GM12878 (cell line): ENCODE data around the gene TK2. TPM values are rescaled to one million over a fixed set of nuclear protein-coding genes. Genes with fewer than 3 reads are reported as not detected.

Experiments
- ATAC-seq: fragments of 200-7000 bp; cut with Tn5 transposase; 3 replicates; pipeline ENCODE4 v1.9.1; 2020; ENCODE audit warnings: mild to moderate bottlenecking, moderate library complexity
- BruUV-seq: library from RNA; stranded (reverse); fragments of 400-500 nt; replicated peaks from 2 replicates; lab custom pipeline; 2021; lab: Mats Ljungman, UMichigan
- CTCF ChIA-PET: fragments of 300-600 bp; sonication (Branson Sonifier 250); formaldehyde crosslinking; extraction: SDS; loops from one replicate; lab custom pipeline; 2021; ENCODE audit warnings: inconsistent platforms; lab: Yijun Ruan, JAX
- POLR2A ChIA-PET: fragments of 350-600 bp; formaldehyde crosslinking; extraction: SDS; loops from one replicate; lab custom pipeline; 2021; ENCODE audit warnings: inconsistent platforms; lab: Charles Lee
- RAD21 ChIA-PET: fragments of 300-600 bp; sonication (Branson Sonifier 250); formaldehyde crosslinking; loops from one replicate; lab custom pipeline; 2023; ENCODE audit warnings: antibody characterized with exemption; ENCODE audit not compliant: unreplicated experiment; lab: Charles Lee
- SMC1A ChIA-PET: fragments of 300-600 bp; sonication (Branson Sonifier 250); formaldehyde crosslinking; loops from one replicate; lab custom pipeline; 2023; ENCODE audit not compliant: unreplicated experiment, uncharacterized antibody; lab: Charles Lee
- DNase-seq: peaks from one replicate; pipeline ENCODE4 v3.0.0-alpha.2; 2011; ENCODE audit warnings: low read depth, low spot score
- FAIRE-seq: peaks from 3 replicates; lab custom pipeline; 2011; peaks lifted over from hg19 to GRCh38; lab: Jason Lieb, UNC
- H2AFZ ChIP-seq: 2 replicates; pipeline ENCODE4 v1.6.0; 2011; ENCODE audit warnings: low read depth, low read length, control low read depth; ENCODE audit not compliant: control insufficient read depth
- H3K27ac ChIP-seq: 2 replicates; pipeline ENCODE4 v1.5.1; 2011; ENCODE audit warnings: control low read depth; ENCODE audit not compliant: control insufficient read depth, insufficient read depth
- H3K27me3 ChIP-seq, 2 experiments: replicated peaks in 1 of 2; 2 replicates each; pipeline versions ENCODE4 v1.6.0 to v1.6.1; 2011; ENCODE audit warnings: low read length in 1 of 2; ENCODE audit not compliant: control insufficient read depth in 2 of 2, insufficient read depth in 2 of 2
- H3K36me3 ChIP-seq, 2 experiments: 2 replicates each; pipeline ENCODE4 v1.5.1; 2011; ENCODE audit warnings: low read length in 1 of 2; ENCODE audit not compliant: control insufficient read depth in 2 of 2, insufficient read depth in 2 of 2
- H3K4me1 ChIP-seq: 2 replicates; pipeline ENCODE4 v1.6.1; 2011; ENCODE audit warnings: mild to moderate bottlenecking, low read length, moderate library complexity, mixed read lengths; ENCODE audit not compliant: control insufficient read depth, insufficient read depth
- H3K4me2 ChIP-seq: 2 replicates; pipeline ENCODE4 v1.6.0; 2011; ENCODE audit warnings: control low read depth; ENCODE audit not compliant: control insufficient read depth, insufficient read depth
- H3K4me3 ChIP-seq: fragments of 200-600 bp; sonication (generic); 2 replicates; pipeline ENCODE4 v1.5.1; 2016
- H3K79me2 ChIP-seq: 2 replicates; pipeline ENCODE4 v1.6.0; 2011; ENCODE audit warnings: low read length; ENCODE audit not compliant: control insufficient read depth, insufficient read depth
- H3K9ac ChIP-seq: 2 replicates; pipeline ENCODE4 v1.8.0; 2011; ENCODE audit warnings: low read length, control low read depth, mixed read lengths; ENCODE audit not compliant: control insufficient read depth, insufficient read depth
- H3K9me3 ChIP-seq: replicated peaks from 3 replicates; pipeline ENCODE4 v1.5.1; 2011; ENCODE audit warnings: mild to moderate bottlenecking, low read length; ENCODE audit not compliant: control insufficient read depth, insufficient read depth
- H4K20me1 ChIP-seq: 2 replicates; pipeline ENCODE4 v1.6.0; 2011; ENCODE audit not compliant: control insufficient read depth, insufficient read depth
- BCL11A ChIP-seq: IDR thresholded peaks from 2 replicates; pipeline ENCODE4 v1.6.1; 2011; ENCODE audit warnings: low read depth, low read length
- BHLHE40 ChIP-seq, 2 experiments: fragments of 450-650 bp in 1 of 2; IDR thresholded peaks; 2 replicates each; pipeline ENCODE4 v1.6.1; 2011 to 2017; ENCODE audit warnings: low read depth in 2 of 2, borderline replicate concordance in 1 of 2, improper control_type of control experiment in 1 of 2, low read length in 1 of 2, mild to moderate bottlenecking in 1 of 2
- CBFB ChIP-seq: IDR thresholded peaks from 2 replicates; pipeline ENCODE4 v1.6.1; 2016; ENCODE audit warnings: antibody characterized with exemption, low read depth
- CHD2 ChIP-seq: IDR thresholded peaks from 2 replicates; pipeline ENCODE4 v1.6.1; 2011; ENCODE audit warnings: low read depth, low read length, improper control_type of control experiment, borderline replicate concordance
- CHD4 ChIP-seq: fragments of 200-600 bp; sonication (generic); IDR thresholded peaks from 2 replicates; pipeline ENCODE4 v1.6.1; 2016; ENCODE audit warnings: mild to moderate bottlenecking
- E2F4 ChIP-seq: IDR thresholded peaks from 2 replicates; pipeline ENCODE4 v1.6.1; 2012; ENCODE audit warnings: low read depth, low read length, improper control_type of control experiment
- FOXM1 ChIP-seq: IDR thresholded peaks from 2 replicates; pipeline ENCODE4 v1.6.1; 2012; ENCODE audit warnings: low read depth, mild to moderate bottlenecking, inconsistent platforms, low read length, moderate library complexity
- KAT2A ChIP-seq: conservative IDR thresholded peaks from 2 replicates; pipeline ENCODE4 v1.6.1; 2011; ENCODE audit warnings: low read depth, low read length; ENCODE audit not compliant: control insufficient read depth
- POLR2AphosphoS5 ChIP-seq: IDR thresholded peaks from 2 replicates; pipeline ENCODE4 v1.6.1; 2011; ENCODE audit warnings: mild to moderate bottlenecking, low read length, inconsistent platforms
- RAD21 ChIP-seq: IDR thresholded peaks from 2 replicates; pipeline ENCODE4 v1.6.1; 2011; ENCODE audit warnings: mild to moderate bottlenecking, low read depth, low read length, moderate library complexity; ENCODE audit not compliant: insufficient read depth
- SKIL ChIP-seq: fragments of 450-650 bp; IDR thresholded peaks from 2 replicates; pipeline ENCODE4 v1.6.1; 2017; ENCODE audit warnings: mild to moderate bottlenecking, low read depth, inconsistent platforms; ENCODE audit not compliant: poor library complexity, severe bottlenecking
- WRNIP1 ChIP-seq: IDR thresholded peaks from 2 replicates; pipeline ENCODE4 v1.6.1; 2011; ENCODE audit warnings: low read depth, low read length, improper control_type of control experiment, borderline replicate concordance
- YBX1 ChIP-seq: fragments of 450-650 bp; IDR thresholded peaks from 2 replicates; pipeline ENCODE4 v1.6.1; 2016; ENCODE audit warnings: antibody characterized with exemption
- ZBED1 ChIP-seq: IDR thresholded peaks from 2 replicates; pipeline ENCODE4 v1.6.1; 2016; ENCODE audit warnings: borderline replicate concordance
- ZBTB40 ChIP-seq: fragments of 450-650 bp; IDR thresholded peaks from 2 replicates; pipeline ENCODE4 v1.6.1; 2016; ENCODE audit warnings: mild to moderate bottlenecking, moderate library complexity, borderline replicate concordance
- ZNF622 ChIP-seq: fragments of 450-650 bp; IDR thresholded peaks from 2 replicates; pipeline ENCODE4 v1.6.1; 2017; ENCODE audit warnings: mild to moderate bottlenecking, inconsistent platforms
- WGBS: methylation state at CpG from one replicate; pipeline ENCODE4 v1.1.6; 2016; ENCODE audit warnings: low lambda C conversion rate; ENCODE audit not compliant: insufficient replicate concordance, insufficient coverage; ENCODE audit errors: missing lambda C conversion rate; 5-methylcytosine and 5-hydroxymethylcytosine counted together
- in situ Hi-C: fragments of 300-500 bp; cut with MboI; formaldehyde crosslinking; loops from 9 replicates; pipeline ENCODE4 v1.14.3; 2018; ENCODE audit warnings: mixed read lengths
- intact Hi-C: fragments of 100-400 bp; cut with micrococcal nuclease; formaldehyde crosslinking; loops from one replicate; pipeline ENCODE4 v1.14.2; 2022; ENCODE audit not compliant: unreplicated experiment
- polyA plus RNA-seq, 11 experiments: library from polyadenylated mRNA; depleted of rRNA in 4 of 11; unstranded in 6 of 11; stranded (reverse) in 5 of 11; fragments of >200 nt; fragmentation: Nextera tagmentation in 4 of 11; fragmentation: Illumina TruSeq in 1 of 11; extraction: Ambion mirVana in 4 of 11; extraction: Trizol in 1 of 11; gene quantifications; 1 replicate in 1 of 11; 2 replicates in 10 of 11; pipeline versions ENCODE4 v1.2.1 to v1.2.3, GENCODE V29; 2011 to 2016; ENCODE audit warnings: inconsistent platforms in 2 of 11, missing spikeins in 2 of 11, low read depth in 1 of 11
- total RNA-seq, 4 experiments: library from RNA; depleted of rRNA in 3 of 4; stranded (reverse); fragments of >200 nt in 3 of 4; fragmentation: Illumina TruSeq in 1 of 4; extraction: Trizol in 1 of 4; gene quantifications; 2 replicates each; pipeline versions ENCODE4 v1.2.1 to v1.2.3, GENCODE V29; 2013 to 2021

The TK2 gene
- total and polyA plus RNA-seq, 10 of the 15 experiments (the other 5 are each of a cell fraction or from before 2014, with no cell fraction given): 1.3 to 12.4 (median 3.0) TPM

GRCh38 chr16:66522816-66523590 lies 26.9 kb downstream of the TK2 start:
- ATAC-seq: no peak
- Histone ChIP-seq H3K9me3 (no peaks in the 10 kb centered on the region), H3K9ac (no peak overlapping the region; the same call in 1 of the 2 replicates), H3K4me1 (peaks cover 61% of the 10 kb centered on the region), H3K27me3 (no peaks in the 10 kb centered on the region), H3K4me3 (peak overlapping the region; percentile 16; the same call in 1 of the 2 replicates), H2AFZ (no peak overlapping the region), H3K79me2 (no peaks in the 10 kb centered on the region), H4K20me1 (no peaks in the 10 kb centered on the region), H3K27ac (peak overlapping the region; percentile 78), H3K36me3 (no peaks in the 10 kb centered on the region), H3K4me2 (peak overlapping the region; percentile 60)
- in situ Hi-C loops: no loop called here
- intact Hi-C loops: no loop called here
- POLR2A ChIA-PET: interaction anchor here (0.9 to 3.5 kb wide), 10 partner anchors 13 to 47 kb away, joined by 3 to 21 read pairs (median 4); partner anchors contain the start of genes CKLF and TK2
- SMC1A ChIA-PET: interaction anchor here (0.5 to 5.4 kb wide), 9 partner anchors 15 to 59 kb away, joined by 3 to 86 read pairs (median 7); partner anchors contain the start of genes CKLF and TK2
- WGBS: 85% methylated on average over 11 of the region's 11 CpGs
- BruUV-seq: no TSS peak
- RAD21 ChIA-PET: interaction anchor here (0.8 to 3.2 kb wide), 13 partner anchors 10 to 85 kb away, joined by 3 to 15 read pairs (median 5); partner anchors contain the start of gene CKLF
- FAIRE-seq: no peak
- CTCF ChIA-PET: interaction anchor here (0.5 to 6.0 kb wide), 11 partner anchors 14 to 117 kb away, joined by 3 to 35 read pairs (median 3); partner anchors contain the start of genes CKLF and TK2
- DNase-seq: no peak
- TF ChIP-seq E2F4 (no peak), BCL11A (no peak), ZNF622 (no peak), FOXM1 (no peak), WRNIP1 (no peak), ZBED1 (no peak), YBX1 (no peak), KAT2A (no peak), BHLHE40 (IDR thresholded peaks at IDR 0.05; ENCODE audit: borderline replicate concordance in 1 of 2, low read depth in 2 of 2, low read length in 1 of 2) (no peak), POLR2AphosphoS5 (no peak), RAD21 (no peak), CBFB (no peak), CHD4 (no peak), SKIL (no peak), CHD2 (no peak), ZBTB40 (no peak)
